GM21529 (cell line): ENCODE results near the gene MBD4.
A peak's percentile ranks its signal among the peaks of the same experiment; 100 is the strongest.
"Not testable (repeated sequence)": the region's sequence is repeated elsewhere in the genome, so short reads cannot be mapped to it uniquely, and the experiment has no call there.

Experiments used
- ATAC-seq: cut with Tn5 transposase; IDR thresholded peaks from one replicate; pipeline ENCODE4 v1.9.1; 2021; ENCODE audit not compliant: unreplicated experiment

MBD4 gene

DNA sequence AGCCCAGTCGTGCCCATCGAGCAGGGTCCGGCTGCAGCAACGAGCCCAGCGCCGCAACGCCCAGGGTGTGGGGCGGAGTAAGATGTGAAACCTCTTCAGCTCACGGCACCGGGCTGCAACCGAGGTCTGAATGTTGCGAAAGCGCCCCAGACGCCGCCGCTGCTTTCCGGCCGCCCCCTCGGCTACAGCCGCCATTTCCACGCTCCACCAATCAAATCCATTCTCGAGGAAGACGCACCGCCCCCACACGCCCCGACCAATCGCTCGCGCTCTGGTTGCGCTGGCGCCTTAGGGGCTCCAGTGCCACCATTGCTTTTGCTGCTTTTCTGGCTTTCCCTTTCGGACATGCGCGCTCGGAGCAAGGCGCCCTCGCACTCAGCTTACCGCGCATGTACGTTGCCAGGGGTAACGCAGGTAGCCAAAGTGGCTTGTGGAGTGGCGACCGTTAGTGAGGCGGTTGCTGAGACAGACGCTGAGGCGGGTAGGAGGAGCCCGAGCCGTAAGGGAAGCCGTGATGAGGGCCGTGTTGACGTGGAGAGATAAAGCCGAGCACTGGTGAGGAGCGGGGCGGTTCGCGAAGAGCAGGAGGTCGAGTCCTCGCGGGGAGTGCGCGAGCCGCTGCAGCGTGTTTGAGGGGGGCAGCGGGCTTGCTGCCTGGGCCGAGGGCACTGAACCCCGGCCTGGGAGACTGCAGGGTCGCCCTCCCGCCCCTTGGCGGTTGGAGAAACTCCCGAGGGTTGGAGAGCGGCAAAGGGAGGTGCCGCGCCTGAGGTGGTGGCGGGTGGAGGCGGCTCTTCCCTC is at the start of gene MBD4, which contains the start of gene IFT122:
MBD4 (minus strand) TSS at position 132 of the 801 bp plus-strand sequence; CDS start at position 17, 115 bp downstream.
IFT122 (plus strand) TSS at position 408 of the 801 bp plus-strand sequence; CDS start at position 515, 107 bp downstream.
- ATAC-seq = peak; percentile 88

DNA sequence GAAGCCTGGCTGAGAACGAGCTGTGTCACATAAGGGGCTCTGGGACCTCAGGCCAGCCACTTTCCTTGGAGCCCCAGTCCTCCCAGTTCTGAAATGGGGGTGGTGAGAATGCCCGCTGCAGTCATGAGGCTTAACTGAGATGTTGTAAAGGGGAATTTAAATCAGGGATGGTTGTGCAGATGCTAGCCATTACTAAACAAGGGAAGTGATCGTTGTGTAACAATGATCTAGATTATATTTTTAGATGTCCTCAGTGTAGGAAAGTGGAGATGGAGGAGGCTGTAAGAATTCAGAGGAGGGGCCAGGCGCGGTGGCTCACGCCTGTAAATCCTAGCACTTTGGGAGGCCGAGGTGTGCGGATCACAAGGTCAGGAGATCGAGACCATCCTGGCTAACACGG is 49.5 kb upstream of the MBD4 start:
- ATAC-seq = not testable (repeated sequence)

DNA sequence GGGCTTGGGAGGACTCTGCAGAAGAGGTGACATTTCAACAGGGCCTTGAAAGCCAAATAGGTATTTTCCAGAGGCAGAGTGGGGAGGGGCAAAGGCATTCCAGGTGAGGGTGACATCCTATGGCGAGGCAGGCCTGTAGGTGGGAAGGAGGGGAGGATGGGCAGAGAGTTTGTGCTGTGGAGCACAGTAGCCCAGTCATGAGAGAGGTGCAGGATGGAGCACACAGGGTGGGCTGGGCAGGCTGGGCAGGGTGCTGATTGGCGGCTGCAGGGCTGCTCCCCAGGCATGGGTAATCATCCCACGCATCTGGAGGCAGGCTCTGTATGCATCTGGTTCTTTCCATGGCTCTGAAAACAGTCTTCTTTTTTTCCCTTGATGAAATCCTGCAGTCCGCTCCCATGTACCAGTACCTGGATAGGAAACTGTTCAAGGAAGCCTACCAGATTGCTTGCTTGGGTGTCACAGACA is 48.2 kb upstream of the MBD4 start:
- ATAC-seq = not testable (repeated sequence)

DNA sequence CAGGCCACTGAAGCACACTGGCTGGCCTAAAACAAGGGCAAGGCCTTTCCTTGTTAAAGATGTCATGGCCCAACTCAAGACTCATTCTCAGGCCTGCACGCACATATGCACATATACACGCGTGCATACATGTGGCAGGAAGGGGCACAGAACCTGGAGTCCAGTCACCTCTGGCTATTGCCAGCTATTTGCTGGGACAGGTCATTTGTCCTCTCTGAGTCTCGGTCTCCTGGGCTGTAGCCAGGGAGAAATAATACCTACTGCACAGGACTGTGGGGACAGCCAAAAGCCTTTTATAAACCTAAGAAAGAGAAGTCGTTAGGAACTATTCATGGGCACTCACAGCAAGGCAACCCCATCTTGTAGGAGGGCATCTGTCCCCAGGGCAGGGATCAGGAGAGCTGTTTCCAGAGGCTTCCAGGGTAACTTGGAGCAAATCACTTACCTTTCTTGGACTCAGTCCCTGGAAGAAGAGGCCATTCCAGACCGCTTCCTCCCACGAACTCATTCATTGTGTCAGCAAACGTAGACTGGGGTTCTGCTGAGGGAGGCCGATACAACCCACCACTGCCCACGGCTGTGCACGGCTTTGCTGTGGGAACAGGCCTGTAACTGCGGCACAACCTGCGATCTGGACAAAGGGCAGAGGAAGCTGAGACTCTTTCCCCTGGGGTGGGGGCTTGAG is 47.6 kb upstream of the MBD4 start:
- ATAC-seq = no peak

DNA sequence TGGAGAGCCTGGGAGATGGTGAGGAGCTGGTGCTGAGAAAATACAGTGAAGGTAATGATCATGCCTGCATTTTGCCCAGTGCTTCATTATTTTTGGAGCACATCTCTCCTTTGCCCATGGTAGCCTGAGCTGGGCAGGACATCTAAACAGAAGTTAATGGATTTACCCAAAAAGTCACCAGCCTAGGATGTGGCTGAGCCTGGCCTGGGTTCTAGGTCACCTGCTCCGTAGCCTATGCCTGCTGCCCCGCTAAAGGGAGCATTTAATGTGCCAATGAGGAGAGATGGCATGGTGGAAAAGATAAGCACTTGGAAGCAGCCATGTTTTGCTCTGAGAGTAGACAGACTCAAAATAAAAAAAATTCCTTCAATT is 46.9 kb upstream of the MBD4 start:
- ATAC-seq = no peak

DNA sequence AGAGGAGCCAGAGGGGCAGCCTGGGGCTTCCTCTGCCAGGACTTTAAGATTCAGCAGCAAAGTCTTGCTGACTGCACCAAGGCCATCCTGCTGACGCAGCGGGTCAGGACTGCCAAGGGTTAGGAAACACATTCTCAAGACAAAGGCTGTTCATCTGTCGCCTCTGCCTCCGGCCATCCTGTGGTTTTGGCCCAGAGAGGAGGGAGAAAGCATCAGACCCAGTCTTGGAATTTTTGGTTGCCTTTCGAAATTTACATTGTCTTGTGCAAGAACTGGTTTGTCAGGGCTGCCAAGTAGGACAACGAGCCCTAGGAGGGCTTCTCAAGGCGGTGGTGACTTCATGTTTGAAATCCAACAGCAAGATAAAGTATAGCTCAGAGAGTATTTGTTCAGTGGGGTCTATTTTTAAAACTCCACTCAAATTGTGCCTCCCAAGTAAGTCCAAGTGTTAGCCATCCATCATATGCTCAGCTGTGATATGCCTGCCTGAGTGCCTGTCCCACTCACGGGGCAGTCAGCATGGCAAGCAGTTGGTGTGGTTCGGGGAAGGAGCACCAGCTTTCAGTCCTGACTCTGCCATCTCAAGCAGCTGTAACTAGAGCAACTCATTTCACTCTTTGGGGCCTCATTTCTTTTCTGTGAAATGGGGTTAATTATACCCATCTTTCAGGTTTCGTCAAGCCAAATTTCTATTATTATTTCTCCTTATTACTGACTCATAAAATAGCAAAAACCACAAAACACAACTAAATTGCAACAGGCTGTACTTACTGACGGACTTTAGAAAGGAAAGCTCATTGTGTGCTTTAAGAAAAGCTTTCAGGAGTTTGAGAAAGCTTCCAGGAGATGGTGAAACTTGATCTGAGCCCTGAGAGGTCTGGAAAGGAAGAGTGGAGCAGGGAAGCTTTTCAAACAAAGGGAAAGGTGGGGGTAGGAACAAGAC is 46.2 kb upstream of the MBD4 start:
- ATAC-seq = no peak

DNA sequence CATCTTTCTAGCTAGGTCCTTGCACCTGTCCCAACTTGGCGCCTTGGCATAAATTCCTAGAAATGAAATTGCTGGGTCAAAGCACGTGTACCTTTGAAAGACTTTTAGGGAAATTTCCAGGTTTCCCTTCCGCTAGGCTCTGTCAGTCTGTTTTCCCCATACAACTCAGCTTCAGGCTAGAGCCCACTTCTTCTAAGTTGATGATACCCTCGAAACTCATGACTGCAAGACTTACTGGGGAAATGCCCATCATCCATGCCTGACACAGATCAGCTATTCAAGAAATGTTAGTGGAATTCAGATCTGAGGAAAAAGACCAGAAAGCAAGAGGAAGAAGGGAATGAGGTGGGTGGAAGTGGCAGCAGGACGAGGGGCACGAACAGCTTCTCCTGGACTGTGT is 45.4 kb upstream of the MBD4 start:
- ATAC-seq = not testable (repeated sequence)

DNA sequence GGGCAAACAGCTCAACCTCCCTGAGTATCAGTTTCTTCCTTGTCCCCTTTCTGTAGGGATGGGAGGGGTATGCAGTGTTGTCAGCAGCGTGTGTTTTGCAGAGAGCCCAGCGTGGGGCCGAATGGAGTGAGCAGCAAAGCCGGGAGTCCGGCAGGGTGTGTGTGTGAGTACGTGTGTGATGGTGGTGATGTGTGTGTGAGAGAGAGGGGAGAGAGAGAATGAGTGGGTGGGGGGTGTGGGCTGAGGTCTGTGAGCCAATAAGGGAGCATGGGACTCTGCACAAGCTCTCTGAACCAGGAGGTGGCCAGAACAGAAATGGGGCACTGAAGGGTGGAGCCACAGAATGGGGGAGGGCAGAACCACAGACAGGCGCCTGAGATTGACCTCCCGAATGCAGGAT is 44.1 kb upstream of the MBD4 start:
- no peak for ATAC-seq

DNA sequence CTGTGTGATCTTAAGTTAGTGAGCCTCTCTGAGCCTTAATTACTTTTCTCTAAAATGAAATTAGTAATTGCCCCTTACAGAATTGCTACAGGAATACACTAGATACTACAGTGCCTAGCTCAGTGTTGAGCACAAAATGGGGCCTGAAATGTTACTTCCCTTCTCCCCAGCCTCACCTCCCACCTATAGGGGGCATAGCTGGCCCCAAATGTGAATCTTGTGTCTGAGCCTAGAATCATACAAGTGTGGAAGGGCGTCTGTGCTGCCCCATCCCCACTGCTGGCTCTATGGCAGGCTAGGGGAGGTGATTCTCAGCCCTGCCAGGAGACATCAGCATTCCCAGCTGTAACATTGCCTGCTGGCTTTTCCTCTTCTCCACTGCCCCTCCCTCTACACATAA is 43.0 kb upstream of the MBD4 start:
- no peak for ATAC-seq

DNA sequence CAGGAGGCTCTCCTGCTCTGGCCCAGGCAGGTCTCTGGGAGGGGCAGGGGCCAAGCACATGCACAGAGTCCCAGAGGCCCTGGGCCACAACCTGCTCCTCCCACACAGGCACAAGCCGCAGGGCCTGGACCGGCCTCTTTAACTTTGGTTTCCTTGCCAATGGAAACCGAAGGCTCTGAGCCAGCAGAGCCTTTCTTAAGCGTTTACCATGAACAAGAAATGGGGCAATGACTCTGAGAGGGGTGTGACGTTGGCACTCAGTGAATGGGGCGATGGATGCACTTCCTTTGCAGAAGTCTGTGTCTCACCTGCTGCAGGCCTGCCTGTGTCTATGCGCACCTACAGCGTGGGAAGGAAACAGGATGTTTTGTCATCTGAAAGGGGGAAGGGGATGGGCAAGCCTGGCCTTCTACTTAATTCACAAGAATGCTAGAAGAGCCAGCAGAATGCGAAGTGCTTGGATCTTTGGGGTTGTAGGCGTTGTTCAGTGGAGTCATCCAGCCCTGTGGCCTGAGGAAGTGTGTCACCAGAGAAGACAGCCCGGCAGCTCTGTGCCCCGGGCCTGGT is 42.1 kb upstream of the MBD4 start:
- ATAC-seq = no peak

DNA sequence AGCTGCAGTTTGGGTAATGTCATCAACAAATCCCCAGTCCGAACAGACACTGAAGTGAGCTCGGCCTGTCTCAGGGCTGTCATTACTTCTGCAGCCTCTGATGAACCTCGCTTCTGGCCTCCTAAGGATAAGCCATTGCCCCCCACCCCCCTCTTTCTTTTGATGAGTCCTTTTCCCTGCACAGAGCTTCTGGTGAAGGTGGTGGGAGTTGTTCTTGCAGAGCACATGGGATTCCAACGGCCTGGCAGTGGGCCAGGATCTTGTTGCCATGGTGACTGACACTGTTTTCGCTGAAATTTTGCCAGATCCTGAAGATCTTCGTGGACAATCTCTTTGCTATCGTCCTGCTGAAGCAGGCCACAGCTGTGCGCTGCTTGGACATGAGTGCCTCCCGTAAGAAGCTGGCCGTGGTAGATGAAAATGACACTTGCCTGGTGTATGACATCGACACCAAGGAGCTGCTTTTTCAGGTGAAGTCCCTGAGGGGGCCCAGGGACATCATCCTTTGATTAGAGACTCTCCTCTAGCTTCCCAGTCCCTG is 41.5 kb upstream of the MBD4 start:
- not testable (repeated sequence) for ATAC-seq

DNA sequence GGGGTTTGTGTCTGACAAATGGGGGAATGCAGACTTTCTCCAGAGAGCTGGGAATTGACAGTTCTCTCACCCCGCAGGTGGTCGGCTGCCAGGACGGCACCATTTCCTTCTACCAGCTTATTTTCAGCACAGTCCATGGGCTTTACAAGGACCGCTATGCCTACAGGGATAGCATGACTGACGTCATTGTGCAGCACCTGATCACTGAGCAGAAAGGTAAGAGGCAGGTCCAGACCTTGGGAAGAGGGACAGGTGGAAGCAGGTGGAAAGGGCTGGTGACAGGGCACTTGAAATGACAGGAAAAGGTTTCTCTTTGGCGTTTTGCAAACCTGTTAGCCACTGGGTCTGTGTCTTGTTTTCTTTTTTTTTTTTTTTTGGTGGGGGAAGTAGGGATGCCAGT is 36.8 kb upstream of the MBD4 start:
- ATAC-seq = no peak

DNA sequence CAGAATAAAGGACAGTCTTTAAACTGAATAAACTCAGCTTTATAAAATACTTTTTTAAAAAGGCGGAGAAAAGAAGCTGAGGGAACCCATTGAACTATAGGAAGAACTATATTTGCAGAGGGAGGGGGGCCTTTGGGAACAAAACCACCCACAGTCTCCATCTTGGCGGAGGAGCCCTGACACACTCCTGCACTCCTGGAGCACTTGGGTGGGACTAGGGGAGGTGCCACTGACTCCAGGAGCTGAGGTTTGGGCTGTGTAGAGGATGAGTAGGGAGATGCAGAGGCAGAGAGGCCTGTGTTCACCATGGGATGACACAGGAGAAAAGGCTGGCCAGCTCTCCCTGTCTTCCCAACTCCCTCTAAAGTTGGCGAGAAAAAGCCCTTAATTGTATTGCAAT is 36.1 kb upstream of the MBD4 start:
- no peak for ATAC-seq

DNA sequence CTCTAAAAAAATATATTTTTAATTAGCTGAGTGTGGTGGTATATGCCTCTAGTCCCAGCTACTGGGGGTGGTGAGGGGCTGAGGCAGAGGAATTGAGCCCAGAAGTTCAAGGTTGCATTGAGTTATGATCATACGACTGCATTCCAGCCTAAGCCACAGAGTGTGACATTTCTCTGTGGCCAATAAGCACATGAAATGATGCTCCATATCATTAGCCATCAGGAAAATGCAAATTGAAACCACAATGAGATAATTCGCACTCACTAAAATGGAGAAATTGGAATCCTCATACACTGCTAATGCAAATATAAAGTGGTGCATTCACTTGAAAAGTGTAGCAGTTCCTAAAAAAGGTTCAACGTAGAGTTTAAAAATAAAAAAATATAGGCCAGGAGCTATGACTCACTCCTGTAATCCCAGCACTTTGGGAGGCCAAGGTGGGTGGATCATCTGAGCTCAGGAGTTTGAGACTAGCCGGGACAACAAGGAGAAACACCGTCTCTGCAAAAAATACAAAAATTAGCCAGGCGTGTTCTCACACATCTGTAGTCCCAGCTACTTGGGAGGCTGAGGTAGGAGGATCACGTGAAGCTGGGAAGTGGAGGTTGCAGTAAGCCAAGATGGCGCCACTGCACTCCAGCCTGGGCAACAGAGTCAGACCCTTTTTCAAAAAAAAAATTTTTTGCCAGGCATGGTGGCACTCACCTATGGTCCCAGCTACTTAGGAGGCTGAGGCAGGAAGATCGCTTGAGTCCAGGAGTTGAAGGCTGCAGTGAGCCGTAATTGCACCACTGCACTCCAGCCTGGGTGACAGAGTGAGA is 35.4 kb upstream of the MBD4 start:
- ATAC-seq = no peak

DNA sequence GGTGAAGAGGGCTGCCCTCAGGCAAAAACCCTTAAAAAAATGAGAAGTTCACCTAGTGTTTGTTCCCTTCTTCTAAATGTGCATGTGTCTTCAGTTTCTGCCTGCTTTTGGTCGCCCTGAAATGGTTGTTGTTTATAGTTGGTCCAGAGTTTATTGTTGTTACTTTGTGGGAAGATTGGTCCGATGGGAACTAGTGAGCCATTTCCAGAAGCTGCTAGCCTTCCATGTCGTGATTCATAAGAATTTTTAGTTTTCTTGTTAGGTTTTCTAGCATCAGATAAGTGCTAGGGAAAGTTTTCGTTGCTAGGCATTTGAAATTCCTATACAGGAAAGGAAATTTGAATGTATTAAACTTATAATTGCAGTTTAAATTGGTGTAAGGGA is 34.0 kb upstream of the MBD4 start:
- no peak for ATAC-seq

DNA sequence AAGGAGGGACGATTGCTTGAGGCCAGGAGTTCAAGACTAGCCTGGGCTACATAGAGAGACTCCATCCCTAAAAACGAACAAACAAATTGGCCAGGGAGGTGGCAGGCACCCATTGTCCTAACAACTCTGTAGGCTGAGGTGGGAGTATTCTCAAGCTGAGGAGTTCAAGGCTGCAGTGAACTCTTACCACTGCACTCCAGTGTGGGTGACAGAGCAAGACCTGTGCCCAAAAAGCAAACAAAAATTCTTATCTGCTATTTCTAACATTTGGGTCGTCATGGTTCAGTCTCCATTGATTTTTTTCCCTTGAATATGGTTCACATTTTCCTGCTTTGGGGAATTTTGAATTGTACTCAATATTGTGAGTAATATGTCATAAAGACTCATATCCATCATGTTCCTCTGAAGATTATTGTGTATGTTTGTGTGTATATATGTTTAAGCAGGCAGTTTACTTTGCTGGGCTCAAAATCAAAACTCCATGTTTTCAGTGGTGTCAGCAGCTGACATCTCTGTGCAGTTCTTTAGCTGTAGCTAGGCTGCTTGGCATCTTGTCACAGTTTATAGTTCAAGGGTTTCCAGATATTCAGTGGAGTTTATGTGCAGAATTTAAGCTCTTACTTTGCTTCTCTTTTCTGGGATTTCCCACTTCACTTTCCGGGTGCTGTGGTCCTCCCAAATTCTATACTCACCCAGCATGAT is 33.5 kb upstream of the MBD4 start:
- no peak for ATAC-seq

DNA sequence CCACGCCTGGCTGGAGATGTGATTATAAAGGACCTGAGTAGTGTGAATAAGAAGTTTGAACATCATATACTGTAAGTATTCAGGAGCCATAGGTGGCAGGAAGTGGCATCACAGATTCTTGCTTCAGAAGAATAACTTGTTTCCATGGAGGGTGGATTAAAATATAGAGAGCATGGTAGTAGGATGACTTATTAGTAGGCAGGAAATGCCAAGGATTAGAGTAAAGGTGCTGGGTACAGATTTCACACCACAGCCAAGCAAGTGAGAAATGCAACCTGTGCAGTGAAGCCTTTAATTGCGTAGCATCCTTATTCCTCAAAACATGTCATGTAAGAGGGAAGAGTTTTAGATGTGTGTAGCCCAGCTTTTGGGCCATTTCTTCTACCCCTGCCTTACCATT is 31.1 kb upstream of the MBD4 start:
- ATAC-seq = no peak

DNA sequence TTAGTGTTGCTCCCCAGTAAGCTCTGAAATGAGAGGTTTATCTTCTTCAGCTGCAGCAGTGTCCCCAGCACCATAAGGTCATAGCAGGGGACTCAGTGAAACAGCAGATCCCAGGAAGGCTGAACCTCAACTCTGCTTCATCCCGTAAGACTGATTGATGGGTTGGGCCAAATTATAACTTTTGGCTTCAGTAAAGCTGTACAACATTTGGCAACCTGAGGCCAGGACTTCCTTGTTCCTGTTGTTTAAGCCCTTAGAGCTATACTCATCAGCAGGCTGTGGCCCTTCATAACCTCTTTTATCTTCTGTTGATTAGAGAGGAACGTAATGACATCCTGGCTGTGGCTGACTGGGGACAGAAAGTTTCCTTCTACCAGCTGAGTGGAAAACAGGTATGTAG is 29.3 kb upstream of the MBD4 start:
- no peak for ATAC-seq

DNA sequence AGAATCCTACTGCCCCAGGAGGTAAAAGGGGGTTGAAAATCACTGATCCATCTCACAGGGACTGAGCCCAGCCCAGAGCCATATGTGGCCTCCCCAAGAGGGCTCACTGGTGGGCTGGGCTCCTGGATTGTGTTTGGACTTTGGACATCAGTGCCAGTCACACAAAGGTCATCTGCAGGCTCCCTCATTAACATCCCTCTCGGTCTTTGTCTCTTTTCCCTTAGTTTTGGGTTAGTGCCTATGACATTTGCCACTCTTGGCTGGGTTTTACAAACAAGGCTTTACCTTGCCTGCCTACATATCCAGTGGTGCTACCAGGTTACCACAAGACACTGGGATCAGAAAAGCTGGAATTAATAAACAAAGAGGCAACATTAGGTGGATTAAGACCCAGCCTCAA is 28.2 kb upstream of the MBD4 start:
- ATAC-seq = no peak
